ENCODE measurements around the gene CES2.

DNA sequence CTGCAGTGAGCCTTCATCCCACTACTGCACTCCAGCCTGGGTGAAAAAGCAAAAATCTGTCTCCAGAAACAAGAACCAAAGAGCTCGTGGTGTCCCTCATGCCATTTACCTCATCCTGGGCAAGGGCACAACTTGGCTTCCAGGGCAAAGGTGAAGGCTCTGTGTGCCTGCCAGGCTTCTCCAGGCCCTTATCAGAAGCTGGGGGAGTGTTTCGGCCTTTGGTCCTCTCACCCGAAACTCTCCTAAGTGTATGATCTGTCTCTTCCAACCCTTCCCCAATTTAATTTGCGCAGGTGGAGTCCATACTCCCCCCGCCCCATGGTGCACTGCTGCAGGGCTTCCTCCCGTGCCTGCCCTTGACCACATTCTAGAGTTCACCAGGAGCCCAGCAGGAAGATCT lies 1.1 kb downstream of the CES2 start:
- TF ChIP-seq, protein P1, sequence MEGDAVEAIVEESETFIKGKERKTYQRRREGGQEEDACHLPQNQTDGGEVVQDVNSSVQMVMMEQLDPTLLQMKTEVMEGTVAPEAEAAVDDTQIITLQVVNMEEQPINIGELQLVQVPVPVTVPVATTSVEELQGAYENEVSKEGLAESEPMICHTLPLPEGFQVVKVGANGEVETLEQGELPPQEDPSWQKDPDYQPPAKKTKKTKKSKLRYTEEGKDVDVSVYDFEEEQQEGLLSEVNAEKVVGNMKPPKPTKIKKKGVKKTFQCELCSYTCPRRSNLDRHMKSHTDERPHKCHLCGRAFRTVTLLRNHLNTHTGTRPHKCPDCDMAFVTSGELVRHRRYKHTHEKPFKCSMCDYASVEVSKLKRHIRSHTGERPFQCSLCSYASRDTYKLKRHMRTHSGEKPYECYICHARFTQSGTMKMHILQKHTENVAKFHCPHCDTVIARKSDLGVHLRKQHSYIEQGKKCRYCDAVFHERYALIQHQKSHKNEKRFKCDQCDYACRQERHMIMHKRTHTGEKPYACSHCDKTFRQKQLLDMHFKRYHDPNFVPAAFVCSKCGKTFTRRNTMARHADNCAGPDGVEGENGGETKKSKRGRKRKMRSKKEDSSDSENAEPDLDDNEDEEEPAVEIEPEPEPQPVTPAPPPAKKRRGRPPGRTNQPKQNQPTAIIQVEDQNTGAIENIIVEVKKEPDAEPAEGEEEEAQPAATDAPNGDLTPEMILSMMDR (conservative IDR thresholded peaks at IDR 0.05; ENCODE audit: low read depth, low read length): no peak
- TF ChIP-seq EZH2 (IDR thresholded peaks at IDR 0.05; ENCODE audit: borderline replicate concordance, low read depth, low read length, poor library complexity, severe bottlenecking): no peak

All from A673 (cell line).